Stimulated activated CD4-positive, alpha-beta T cell treated with anti-CD3 and anti-CD28 coated beads, Interleukin-1b, Interleukin-23, amount 100 ng/mL, for 4 hours (primary cell): ENCODE measurements around the gene ACIN1.
A peak's percentile ranks its signal among the peaks of the same experiment; 100 is the strongest.

Experiments
- DNase-seq, 2 donors: peaks; one replicate each; pipeline ENCODE4 v3.0.0-alpha.2; 2020; ENCODE audit warnings: low read depth in 2 of 2

Gene ACIN1

DNA sequence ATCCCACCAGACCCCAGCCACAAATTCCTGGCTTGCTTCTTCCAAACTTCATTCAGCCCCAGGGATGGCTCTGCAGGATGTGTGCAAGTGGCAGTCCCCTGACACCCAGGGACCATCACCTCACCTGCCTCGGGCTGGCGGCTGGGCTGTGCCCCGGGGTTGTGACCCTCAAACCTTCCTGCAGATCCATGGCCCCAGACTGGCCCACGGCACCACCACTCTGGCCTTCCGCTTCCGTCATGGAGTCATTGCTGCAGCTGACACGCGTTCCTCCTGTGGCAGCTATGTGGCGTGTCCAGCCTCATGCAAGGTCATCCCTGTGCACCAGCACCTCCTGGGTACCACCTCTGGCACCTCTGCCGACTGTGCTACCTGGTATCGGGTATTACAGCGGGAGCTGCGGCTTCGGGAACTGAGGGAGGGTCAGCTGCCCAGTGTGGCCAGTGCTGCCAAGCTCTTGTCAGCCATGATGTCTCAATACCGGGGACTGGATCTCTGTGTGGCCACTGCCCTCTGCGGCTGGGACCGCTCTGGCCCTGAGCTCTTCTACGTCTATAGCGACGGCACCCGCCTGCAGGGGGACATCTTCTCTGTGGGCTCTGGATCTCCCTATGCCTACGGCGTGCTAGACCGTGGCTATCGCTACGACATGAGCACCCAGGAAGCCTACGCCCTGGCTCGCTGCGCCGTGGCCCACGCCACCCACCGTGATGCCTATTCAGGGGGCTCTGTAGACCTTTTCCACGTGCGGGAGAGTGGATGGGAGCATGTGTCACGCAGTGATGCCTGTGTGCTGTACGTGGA is 52.6 kb downstream of the ACIN1 start, which contains the start of gene PSMB11:
Gene PSMB11 (plus strand): TSS at position 51 of the 804 bp plus-strand sequence. CDS start 14 bp downstream, at position 65.
- DNase-seq: no peak

DNA sequence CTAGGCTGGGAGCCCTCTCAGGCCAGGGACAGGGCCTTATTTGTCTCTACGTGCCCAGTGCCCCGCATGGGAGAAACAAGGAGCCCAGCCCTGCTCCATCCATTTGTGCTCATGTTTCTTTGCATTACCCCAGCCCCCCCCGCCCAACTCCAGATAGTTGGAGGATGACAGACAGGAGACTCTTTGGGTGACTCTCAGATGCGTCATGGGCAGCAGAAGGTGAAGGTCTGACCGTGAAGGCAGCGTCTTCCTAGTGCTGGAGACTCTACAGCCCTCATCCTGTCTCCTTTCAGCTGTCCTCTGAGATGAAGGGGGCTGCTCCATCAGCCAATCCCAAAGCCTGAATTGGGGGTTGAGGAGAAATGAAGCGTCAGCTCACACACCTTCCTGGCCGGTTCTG is 53.2 kb downstream of the ACIN1 start:
- DNase-seq: no peak

DNA sequence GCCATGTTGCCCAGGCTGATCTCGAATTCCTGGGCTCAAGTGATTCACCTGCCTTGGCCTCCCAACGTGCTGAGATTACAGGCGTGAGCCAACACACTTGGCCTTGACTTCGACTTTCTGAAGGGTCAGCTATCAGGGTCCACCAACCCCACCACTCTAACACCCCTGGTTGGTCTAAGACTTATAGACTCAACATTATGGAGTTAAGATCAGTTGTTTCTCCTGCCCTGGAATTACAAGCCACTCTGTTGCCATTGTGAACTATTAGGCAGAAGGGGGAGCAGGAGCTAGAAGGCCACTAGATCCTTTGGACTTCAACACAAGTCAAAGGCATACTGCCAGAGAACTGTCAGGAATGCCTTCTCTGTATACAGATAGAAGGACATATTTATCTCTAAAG is 54.8 kb downstream of the ACIN1 start:
- no peak for DNase-seq

DNA sequence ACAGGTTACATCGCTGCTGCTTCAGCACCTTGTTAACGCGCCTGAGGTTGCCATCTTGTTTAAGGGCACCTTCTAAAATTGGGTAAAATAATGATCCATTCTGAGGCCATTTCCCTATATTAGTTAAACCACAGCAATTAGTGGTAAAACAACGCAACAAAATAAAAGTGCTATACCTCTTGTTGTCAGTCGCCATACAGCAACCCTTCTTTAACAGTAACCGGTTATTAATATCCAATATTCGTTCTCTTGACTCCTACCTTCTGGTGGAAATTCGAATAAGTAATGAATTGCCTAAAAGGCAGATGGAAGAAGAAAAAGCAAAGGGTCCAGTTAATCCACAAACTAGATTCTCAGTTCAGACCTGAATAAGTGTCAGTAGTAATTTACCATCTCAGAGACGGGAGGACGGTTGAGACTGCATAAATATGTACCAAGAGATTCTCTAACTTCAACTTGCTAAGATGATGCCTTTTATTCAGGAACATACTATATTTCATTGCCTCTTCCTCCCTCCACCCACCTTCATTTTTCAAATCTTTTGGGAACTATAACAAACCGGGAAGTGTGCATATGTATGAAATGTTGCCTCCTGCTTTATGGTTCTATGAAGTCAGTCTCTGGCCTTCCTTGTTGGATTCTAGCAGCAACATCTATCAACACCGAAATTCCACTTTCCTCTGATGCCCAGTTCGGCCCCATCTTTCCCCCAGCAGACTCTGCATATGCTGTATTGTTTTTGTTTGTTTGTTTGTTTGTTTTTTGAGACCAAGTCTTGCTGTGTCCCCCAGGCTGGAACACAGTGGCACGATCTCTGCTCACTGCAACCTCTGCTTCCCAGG is 59.4 kb downstream of the ACIN1 start:
- no peak for DNase-seq

DNA sequence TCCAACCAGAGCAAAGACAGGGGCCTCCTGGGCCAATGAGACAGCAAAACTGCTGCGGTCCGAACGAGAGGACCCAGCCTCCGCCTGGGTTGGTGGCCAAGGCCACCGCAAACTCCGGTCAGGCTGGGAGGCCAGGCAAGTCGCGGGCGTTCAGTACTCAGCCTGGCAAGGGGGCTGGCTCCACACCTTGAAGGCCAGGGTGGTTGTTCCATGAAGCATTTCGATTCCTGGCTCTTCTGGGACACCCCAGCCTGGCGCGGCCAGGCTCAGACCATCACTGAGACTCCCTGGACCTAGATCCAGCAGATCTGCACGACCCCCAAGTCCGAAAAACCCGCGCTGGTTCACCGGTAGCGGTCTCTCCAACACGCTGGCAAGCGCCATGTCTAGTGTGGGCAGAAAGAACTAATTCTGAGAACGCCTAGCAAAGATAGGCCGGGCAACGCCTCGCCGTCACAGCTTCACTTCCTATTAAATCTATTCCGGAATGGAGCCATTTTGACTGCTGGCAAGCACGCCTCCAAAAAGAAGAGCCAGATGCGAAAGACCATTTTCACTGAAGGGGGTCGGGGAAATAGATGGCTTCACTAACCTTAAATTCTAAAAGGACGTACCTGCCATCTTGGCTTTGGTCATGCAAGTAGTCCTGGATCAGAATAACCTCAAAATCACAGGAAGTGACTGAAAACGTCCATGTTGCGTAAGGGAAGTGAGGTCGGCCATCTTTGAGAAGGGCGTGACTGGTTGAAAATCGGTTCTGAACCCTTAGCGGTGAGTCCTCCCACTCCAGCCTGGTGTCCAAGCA is 60.2 kb downstream of the ACIN1 start, which contains the start of gene PSMB5:
Gene PSMB5 (minus strand): TSS at position 403 of the 805 bp plus-strand sequence. CDS start 19 bp downstream, at position 384.
- peak; percentile 71 to 76 for DNase-seq

DNA sequence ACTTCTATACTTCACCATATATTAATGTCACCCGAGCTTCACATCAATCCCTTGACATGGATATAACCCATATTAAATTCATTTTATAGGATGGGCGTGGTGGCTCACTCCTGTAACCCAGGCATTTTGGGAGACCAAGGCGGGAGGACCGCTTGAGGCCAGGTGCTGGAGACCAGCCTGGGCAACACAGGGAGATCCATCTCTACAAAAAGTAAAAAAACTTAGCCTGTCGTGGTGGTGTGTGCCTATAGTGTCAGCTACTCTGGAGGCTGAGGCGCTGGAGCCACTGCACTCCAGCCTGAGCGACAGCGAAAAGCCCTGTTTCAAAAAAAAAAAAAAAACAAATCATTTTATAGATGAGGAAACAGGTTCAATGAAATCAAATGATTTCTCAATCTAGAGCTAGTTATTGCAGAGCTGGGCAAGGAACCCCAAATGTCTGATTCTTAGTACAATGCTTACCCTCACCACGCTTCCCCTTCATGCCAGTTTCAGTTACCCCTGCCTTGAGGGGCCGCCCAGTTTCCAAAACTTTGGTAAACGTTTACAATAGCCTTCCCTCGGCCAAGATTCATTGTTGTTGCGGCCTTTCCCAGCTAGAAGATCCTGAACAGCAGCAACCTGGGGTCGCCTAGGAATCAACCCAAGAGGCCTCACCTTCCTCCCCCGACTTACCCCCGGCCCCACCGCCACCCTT is 61.0 kb downstream of the ACIN1 start:
- DNase-seq: no peak

DNA sequence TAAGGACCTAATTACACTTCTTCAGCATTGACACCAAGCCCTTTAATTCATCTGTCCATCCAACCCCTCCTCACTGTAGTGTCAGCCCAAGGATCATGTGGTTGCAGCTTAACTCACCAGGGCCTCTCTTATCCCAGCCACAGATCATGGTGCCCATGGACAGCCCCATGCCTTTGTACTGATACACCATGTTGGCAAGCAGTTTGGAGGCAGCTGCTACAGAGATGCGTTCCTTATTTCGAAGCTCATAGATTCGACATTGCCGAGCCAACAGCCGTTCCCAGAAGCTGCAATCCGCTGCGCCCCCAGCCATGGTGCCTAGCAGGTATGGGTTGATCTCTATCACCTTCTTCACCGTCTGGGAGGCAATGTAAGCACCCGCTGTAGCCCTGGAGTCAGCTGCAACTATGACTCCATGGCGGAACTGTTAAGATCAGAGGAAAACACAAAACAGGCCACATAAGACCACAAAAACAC is 61.6 kb downstream of the ACIN1 start:
- no peak for DNase-seq

DNA sequence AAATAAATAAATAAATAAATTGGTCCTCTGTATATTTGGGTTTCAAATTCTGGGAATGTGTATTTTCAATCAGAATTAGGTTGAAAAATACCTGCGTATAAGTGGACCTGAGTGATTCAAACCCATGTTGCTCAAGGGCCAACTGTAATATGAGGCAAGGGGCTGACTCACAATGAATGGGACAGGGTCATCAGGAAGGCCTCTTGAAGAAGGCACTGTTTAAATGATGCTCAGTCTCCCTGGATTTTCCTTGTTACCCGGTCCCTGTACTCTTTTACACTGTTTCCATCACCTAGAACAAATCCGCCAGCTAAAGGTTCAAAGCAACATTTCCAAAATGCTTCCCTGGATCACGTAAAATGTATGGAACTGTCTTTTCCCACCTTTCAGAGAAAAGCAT is 64.0 kb downstream of the ACIN1 start:
- no peak for DNase-seq

DNA sequence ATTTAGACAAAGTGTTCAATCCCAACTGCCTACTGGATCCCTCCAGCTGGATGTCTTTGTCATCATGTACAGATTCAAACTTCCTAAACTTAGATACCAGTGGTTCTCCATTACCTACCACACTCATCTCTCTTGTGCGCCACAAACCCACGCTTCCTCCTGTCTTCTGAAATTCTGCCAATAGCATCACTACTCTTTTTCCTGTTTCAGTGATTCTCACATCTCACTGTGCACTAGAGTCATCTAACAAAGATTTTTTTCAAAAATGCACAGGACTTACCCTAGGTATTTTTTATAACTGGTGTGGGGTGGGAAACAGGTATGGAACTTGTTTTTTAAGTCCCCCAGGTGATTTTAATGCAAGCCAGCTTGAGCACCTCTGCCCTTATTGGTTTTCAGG is 66.1 kb downstream of the ACIN1 start:
- DNase-seq: no peak

DNA sequence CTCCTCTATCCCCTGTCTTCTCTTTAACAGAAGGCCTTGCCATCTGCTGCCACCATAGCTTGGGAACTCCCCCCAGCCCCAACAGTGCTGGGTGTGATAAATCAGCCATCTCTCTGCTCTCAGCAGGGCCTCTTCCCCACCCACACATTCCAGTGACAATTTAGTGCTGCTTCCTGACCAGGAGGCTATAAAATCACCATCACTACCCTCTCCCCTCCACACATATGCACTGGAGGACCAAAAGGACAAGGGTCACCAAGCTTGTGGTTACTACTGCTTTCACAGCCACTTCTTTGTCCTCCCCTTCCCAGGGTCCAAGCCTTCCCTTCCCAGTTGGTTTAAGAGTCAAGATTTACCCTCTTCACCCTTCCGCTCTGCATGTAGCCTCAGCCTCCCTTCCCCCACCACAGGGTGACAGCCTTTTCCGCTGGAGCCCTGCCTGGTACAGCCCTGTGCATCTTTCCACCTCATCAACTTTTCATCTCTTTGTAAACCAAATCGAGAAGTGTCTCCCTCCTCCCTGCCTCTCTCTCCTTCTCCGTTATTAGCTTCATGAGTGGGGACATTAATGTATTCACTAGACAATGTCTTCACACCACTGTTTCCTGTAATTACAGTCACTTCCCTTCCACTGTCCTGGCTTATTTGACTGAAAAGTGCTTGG is 69.7 kb downstream of the ACIN1 start:
- DNase-seq: no peak

DNA sequence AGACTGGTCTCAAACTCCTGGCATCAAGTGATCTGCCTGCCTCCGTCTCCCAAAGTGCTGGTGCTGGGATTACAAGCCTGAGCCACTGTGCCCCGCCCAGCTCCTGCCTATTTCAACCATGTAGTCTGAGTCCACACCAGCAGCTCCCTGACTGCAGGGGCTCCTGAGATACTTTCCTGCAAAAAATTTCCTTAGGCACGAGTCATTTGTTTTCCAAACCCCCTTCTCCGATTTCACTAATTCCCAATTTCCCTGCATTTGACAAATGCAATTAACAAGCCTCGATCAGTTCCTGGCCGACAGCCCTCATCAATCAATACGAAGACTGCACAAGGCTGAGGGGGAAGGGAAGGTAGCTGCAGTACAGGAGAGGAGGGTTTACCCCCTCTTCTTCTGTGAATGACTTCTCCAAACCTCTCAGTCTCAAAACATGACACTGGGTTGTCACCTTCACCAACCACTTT is 70.3 kb downstream of the ACIN1 start:
- no peak for DNase-seq

DNA sequence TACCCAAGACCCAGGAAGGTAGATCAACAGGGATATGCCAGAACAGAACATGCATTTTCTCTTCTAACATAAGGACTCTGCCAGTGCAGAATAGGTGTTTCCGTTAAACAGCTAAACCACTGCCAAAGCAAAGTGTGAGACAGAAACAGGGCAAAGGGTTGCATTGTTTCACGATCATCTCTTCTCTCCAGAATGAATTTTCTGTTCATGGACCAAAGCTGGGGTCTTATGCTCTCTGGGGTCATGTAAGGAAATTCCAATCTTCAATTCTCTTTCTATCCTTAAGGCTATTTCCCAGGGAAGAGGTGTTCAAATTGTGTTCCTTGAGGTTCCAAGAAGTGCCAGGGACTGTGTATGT is 71.2 kb downstream of the ACIN1 start:
- no peak for DNase-seq

DNA sequence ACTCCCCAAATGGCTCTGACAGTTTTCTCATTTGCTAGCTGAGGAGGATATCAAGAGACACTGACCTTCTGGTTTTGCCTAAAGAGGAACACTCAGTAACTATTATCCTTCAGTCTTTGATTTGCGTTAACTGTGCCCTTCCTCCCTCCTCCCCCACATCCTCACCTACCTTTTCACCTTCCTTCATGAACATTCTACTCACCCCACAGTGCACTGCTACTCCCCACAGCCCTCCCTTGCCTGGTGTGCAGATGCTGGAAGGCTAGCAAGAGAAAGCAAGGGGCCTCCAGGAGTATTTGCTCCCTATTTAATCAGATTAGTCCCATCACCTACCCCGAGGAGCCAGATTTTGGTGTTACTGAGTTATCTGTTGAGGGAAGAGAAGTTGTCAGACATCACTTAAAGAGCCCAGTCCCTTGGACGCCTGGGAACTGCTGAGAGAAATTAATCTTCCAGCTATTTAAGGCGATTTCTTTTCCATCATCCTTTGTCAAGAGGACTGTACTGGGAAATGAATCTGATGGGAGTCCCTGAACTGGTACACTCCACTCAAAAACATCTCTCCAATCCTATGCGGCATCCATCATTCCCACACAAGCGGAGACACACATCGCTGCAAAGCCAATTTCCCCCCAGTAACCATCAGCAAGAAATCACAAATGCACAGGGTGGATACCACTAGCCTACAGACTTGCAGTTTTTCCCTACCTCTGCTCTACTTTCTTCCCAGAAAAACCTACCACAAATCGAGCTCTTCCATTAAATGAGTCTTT is 71.7 kb downstream of the ACIN1 start:
- no peak for DNase-seq

DNA sequence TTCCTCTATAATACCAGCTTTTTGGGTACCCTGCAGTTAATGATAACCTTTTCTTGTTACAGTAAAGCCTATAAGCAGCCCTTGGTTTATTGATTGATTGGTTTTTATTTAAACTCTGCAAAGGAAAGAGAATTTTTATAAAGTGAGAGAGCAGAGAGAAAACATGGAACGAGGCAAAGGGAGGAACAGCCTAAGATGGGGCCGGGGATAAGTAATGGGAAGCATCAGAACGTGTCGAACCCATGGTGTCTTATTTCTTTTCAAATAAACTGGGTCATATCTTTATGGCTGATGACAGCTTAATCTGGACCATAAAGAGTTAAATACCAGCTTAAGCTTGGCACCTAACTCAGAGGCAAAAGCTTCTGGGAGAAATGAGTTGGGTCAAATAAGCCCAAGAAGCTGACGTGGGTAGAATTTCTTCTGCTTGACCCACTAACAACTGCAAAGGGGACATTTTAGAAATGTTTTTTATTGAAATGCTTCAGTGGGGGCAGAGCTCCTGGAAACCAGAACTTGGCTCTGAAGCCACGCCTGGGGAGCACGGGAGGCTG is 73.0 kb downstream of the ACIN1 start:
- no peak for DNase-seq

DNA sequence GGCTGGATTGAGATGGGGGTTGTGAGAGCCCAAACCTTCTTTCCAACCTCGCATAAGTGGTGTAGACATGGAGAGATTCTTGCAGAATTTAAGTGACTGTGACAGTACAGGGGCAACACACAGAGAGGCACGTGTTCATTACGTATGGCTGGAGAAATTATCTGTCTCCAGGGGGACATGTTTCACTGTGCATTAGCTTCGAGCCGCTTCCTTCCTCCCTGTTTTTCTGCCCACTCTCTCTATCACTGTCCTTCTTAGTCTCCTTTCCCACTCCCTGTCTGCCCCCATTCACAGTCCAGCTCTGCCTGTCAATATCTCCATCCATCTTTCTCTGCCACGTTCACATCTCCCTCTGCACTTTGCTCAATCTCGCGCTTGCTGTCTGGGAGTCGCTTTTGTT is 73.5 kb downstream of the ACIN1 start:
- DNase-seq: no peak

DNA sequence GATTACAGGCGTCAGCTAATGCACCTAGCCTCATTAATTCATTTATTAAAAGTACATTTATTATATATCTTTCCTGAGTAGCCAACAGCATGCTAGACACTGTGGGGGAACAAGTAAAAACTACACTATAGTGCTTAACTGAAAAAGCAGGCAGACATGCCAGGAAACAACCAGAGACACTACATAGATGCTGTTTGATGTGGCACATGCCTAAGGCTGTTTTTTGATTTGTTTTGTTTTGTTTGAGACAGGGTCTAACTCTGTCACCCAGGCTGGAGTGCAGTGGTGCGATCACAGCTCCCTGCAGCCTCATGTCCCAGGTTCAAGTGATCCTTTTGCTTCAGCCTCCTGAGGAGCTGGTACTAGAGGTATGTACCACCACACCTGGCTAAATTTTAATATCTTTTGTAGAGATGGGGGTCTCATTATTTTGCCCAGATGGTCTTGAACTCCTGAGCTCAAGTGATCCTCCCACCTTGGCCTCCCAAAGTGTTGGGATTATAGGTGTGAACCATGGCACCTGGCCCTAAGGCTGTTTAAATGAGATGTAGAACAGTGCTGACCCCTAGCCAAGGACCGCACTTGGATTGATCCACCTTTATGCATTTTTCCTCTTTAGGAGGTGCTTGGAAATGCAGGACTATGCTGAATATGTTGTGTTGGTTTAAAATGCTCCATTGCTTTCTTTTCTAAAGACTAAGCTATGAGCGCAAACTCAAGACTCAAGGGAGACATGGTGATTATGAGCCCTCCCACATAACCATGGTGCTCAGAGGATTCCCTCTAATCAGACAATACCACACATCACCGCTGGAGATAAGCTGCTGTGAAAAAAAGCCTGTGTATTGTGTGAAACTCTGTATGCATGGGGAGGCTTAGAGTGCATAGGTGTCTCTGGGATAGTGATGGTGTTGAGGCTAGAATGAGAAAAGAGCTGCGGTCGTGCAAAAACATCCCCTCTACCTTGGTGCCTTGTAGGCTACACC is 74.5 kb downstream of the ACIN1 start:
- DNase-seq: no peak

DNA sequence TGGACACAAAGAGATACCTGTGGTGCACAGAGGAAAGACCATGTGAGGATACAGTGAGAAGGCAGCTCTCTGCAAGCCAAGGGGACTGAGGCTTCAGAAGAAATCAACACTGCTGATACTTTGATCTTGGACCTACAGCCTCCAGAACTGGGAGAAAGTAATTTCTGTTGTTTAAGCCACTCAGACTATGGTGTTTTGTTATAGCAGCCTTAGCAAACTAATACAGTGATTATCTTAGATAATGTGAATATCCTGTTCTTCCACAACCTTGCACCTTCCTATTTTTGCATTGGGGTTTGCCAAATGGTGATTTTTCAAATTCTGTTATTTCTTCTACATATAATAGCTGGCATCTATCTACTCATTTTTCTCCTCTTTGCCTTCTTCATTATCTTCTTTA is 76.8 kb downstream of the ACIN1 start:
- no peak for DNase-seq

DNA sequence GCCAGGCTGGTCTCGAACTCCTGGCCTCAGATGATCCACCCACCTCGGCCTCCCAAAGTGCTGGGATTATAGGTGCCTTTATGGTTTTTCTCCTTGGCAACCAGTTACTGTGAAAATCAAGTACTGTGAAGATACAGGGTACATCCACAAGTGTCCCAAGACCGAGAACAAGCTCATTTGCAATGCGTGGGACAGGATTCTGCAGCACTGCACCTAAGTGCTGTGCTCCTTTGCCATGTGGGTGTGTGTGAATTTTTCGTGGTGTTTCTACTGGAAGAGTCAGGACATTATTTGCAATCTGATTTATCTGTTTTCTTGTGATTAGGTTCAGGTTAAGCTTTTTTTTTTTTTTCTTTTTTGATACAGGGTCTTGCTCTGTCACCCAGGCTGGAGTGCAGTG is 77.8 kb downstream of the ACIN1 start:
- no peak for DNase-seq
